HG03159 (cell line): Measurements from ENCODE around the gene WWP2.

ENCODE experiments used
- ATAC-seq: cut with Tn5 transposase; IDR thresholded peaks from one replicate; pipeline ENCODE4 v1.9.1; 2021; ENCODE audit warnings: mild to moderate bottlenecking, moderate library complexity; ENCODE audit not compliant: unreplicated experiment

The WWP2 gene

GRCh38 chr16:69924041-69924775 is 162.1 kb downstream of the WWP2 start:
- ATAC-seq = no peak

- no peak for ATAC-seq
Observed at GRCh38 chr16:69924777-69925191, 162.7 kb downstream of the WWP2 start.

GRCh38 chr16:69925311-69925710 is 163.2 kb downstream of the WWP2 start:
- no peak for ATAC-seq

- ATAC-seq = no peak
Observed at GRCh38 chr16:69926241-69926640, 164.1 kb downstream of the WWP2 start.

- no peak for ATAC-seq
Observed at GRCh38 chr16:69927056-69927757, 165.1 kb downstream of the WWP2 start.

GRCh38 chr16:69928856-69929400 is 166.8 kb downstream of the WWP2 start:
- ATAC-seq = no peak

- ATAC-seq = no peak
Observed at GRCh38 chr16:69929480-69929879, 167.3 kb downstream of the WWP2 start.

GRCh38 chr16:69930117-69930776 is 168.1 kb downstream of the WWP2 start:
- ATAC-seq = no peak

- ATAC-seq = no peak
Observed at GRCh38 chr16:69931631-69932030, 169.5 kb downstream of the WWP2 start.

- ATAC-seq = no peak
Observed at GRCh38 chr16:69932228-69932627, 170.1 kb downstream of the WWP2 start.

GRCh38 chr16:69932691-69933392 is 170.7 kb downstream of the WWP2 start:
- no peak for ATAC-seq

GRCh38 chr16:69934044-69934443 is 171.9 kb downstream of the WWP2 start:
- ATAC-seq = no peak

- ATAC-seq = no peak
Observed at GRCh38 chr16:69934751-69935150, 172.6 kb downstream of the WWP2 start.

GRCh38 chr16:69935278-69935711 is 173.2 kb downstream of the WWP2 start:
- no peak for ATAC-seq

GRCh38 chr16:69935740-69936139 is 173.6 kb downstream of the WWP2 start:
- no peak for ATAC-seq

GRCh38 chr16:69936252-69936651 is 174.1 kb downstream of the WWP2 start:
- ATAC-seq = no peak

- no peak for ATAC-seq
Observed at GRCh38 chr16:69936751-69937211, 174.6 kb downstream of the WWP2 start.

- no peak for ATAC-seq
Observed at GRCh38 chr16:69937465-69937951, 175.4 kb downstream of the WWP2 start.

GRCh38 chr16:69938981-69939820 is 177.1 kb downstream of the WWP2 start:
- no peak for ATAC-seq
